ENCODE data around the gene FGFBP2. TPM values are rescaled to one million over a fixed set of nuclear protein-coding genes. Genes with fewer than 3 reads are reported as not detected.

FGFBP2 gene
- not detected in 2 replicates for total RNA-seq (2013; cell fraction: nucleolus; rRNA removed)
- total RNA-seq (2014; rRNA removed) (not detected in 2 replicates), total RNA-seq (2014; rRNA removed; fragmentation: Illumina TruSeq; extraction: Trizol) (not detected in 2 replicates), total RNA-seq (2021) (not detected in 2 replicates), polyA plus RNA-seq (2011; rRNA removed) (0.23 and 0.46 TPM in 2 replicates), polyA plus RNA-seq (2014; fragmentation: Illumina TruSeq; extraction: Trizol) (not detected in 2 replicates), polyA plus RNA-seq (2014; fragmentation: Nextera tagmentation; extraction: Ambion mirVana) (not detected), polyA plus RNA-seq (2014; rRNA removed) (0.11 TPM in 1 of 2 replicates, not detected in the other), polyA plus RNA-seq (2016; fragmentation: Nextera tagmentation; extraction: Ambion mirVana) (not detected), polyA minus RNA-seq (2011; rRNA and poly(A)+ RNA removed) (0.31 TPM in 1 of 2 replicates, not detected in the other), Bru-seq, nascent RNA (percentile 15 among the genes with signal in this experiment), BruChase-seq, experiment 1, labeled RNA remaining after a 6-hour chase (percentile 23 among the genes with signal in this experiment), BruChase-seq, experiment 2, labeled RNA remaining after a 2-hour chase (not detected)
- not detected for polyA plus RNA-seq (2011; ENCODE audit: low read depth)
- polyA plus RNA-seq (2011; cell fraction: cytosol; rRNA removed): 0.30 and 0.34 TPM in 2 replicates
- polyA plus RNA-seq (2011; cell fraction: nucleus; rRNA removed): not detected in 2 replicates
- 0.45 TPM in 1 of 2 replicates, not detected in the other for polyA plus RNA-seq (2012)
- polyA minus RNA-seq (2011; cell fraction: cytosol; rRNA and poly(A)+ RNA removed): not detected in 2 replicates
- polyA minus RNA-seq (2011; cell fraction: nucleus; rRNA and poly(A)+ RNA removed): not detected in 2 replicates
- long read RNA-seq, experiment 1: 0 reads
- long read RNA-seq, experiment 2, partial matches to known transcripts: 0 of 2 reads
- long read RNA-seq, experiment 2, other reads (novel, unspliced or antisense): 0 of 2 reads

- WGBS (ENCODE audit: insufficient coverage, insufficient replicate concordance, low lambda C conversion rate, missing lambda C conversion rate): 13% methylated on average over 9 of the region's 9 CpGs
- no TSS peak for BruUV-seq (replicated peaks)
- ChIA-PET RAD21 (ENCODE audit: unreplicated experiment) (interaction anchor here (0.7 to 2.1 kb wide), 5 partner anchors 39 to 197 kb away, joined by 3 to 8 read pairs (median 3); no protein-coding TSS in a partner anchor), POLR2A (interaction anchor here (1.5 kb wide), 1 partner anchor 34 kb away, joined by 3 read pairs; no protein-coding TSS in a partner anchor), SMC1A (ENCODE audit: uncharacterized antibody, unreplicated experiment) (interaction anchor here (0.5 to 1.6 kb wide), 6 partner anchors 38 to 935 kb away, joined by 3 to 6 read pairs (median 4); no protein-coding TSS in a partner anchor), CTCF (interaction anchor here (0.5 to 4.4 kb wide), 11 partner anchors 10 to 243 kb away, joined by 3 to 24 read pairs (median 4); no protein-coding TSS in a partner anchor)
- no peaks in the 10 kb centered on the region for H4K20me1 ChIP-seq (ENCODE audit: control insufficient read depth, insufficient read depth)
- H3K36me3 ChIP-seq (ENCODE audit: control insufficient read depth in 2 of 2, insufficient read depth in 2 of 2, low read length in 1 of 2): no peaks in the 10 kb centered on the region
- no peak within 1 kb of the TSS for H2AFZ ChIP-seq (ENCODE audit: control insufficient read depth, low read depth, low read length)
- no peak within 1 kb of the TSS for H3K27ac ChIP-seq (ENCODE audit: control insufficient read depth, insufficient read depth)
- H3K9ac ChIP-seq (ENCODE audit: control insufficient read depth, insufficient read depth, low read length): no peak within 1 kb of the TSS
- ATAC-seq (peak; percentile 89), FAIRE-seq (no peak), DNase-seq (ENCODE audit: low read depth, low spot score) (no peak)
- H3K79me2 ChIP-seq (ENCODE audit: control insufficient read depth, insufficient read depth, low read length): no peaks in the 10 kb centered on the region
- no peaks in the 10 kb centered on the region for H3K9me3 ChIP-seq (replicated peaks; ENCODE audit: control insufficient read depth, insufficient read depth, low read length)
- no peak within 1 kb of the TSS for H3K4me3 ChIP-seq
- in situ Hi-C loops (cut with MboI): loop anchor here (25.0 kb wide), 1 partner anchor 726 kb away; no protein-coding TSS in a partner anchor
- H3K4me1 ChIP-seq (ENCODE audit: control insufficient read depth, insufficient read depth, low read length): peaks cover 5% of the 10 kb centered on the region; the same call in 1 of the 2 replicates
- H3K27me3 ChIP-seq (replicated peaks in 1 of 2; ENCODE audit: control insufficient read depth in 2 of 2, insufficient read depth in 2 of 2, low read length in 1 of 2): no peaks in the 10 kb centered on the region
- H3K4me2 ChIP-seq (ENCODE audit: control insufficient read depth, insufficient read depth): no peak within 1 kb of the TSS
- intact Hi-C loops (cut with micrococcal nuclease; ENCODE audit: unreplicated experiment): loop anchor here (1.0 kb wide), 1 partner anchor 38 kb away; no protein-coding TSS in a partner anchor
- TF ChIP-seq POLR2A (IDR thresholded peaks at IDR 0.05; ENCODE audit: low read depth, low read length) (no peak), POLR2AphosphoS5 (IDR thresholded peaks at IDR 0.05; ENCODE audit: low read length) (no peak), SMC3 (IDR thresholded peaks at IDR 0.05; ENCODE audit: borderline replicate concordance, low read length) (peak; percentile 24; the same call in 1 of the 2 replicates), ZNF24 (IDR thresholded peaks at IDR 0.05) (no peak), IKZF1 (conservative IDR thresholded peaks at IDR 0.05) (peak; percentile 37), PRDM15 (CRISPR knock-in tag; IDR thresholded peaks at IDR 0.05) (no peak), FOXM1 (IDR thresholded peaks at IDR 0.05; ENCODE audit: low read depth, low read length) (no peak), IKZF2 (IDR thresholded peaks at IDR 0.05) (0 out of 4 replicates have a peak, but pooled peaks of 1 of the 2 experiments have one; percentile 31), E2F4 (IDR thresholded peaks at IDR 0.05; ENCODE audit: low read depth, low read length) (no peak), E4F1 (IDR thresholded peaks at IDR 0.05; ENCODE audit: borderline replicate concordance, partially characterized antibody) (no peak), HDGF (IDR thresholded peaks at IDR 0.05) (no peak)
These were observed at the start of gene FGFBP2 for GRCh38 chr4:15963001-15963451. Gene FGFBP2, minus strand, starts transcription at chr4:15963175. Its CDS starts 46 bp downstream, at chr4:15963129.

All from GM12878 (cell line).